Subcutaneous abdominal adipose tissue (tissue), 5 donors: ENCODE results near the gene ACKR2.
"Not testable (repeated sequence)": the region's sequence is repeated elsewhere in the genome, so short reads cannot be mapped to it uniquely, and the experiment has no call there.

Source experiments
- H3K27ac ChIP-seq: one replicate; pipeline ENCODE4 v1.7.0; 2013; ENCODE audit warnings: low read depth, mild to moderate bottlenecking, inconsistent platforms, low read length, moderate library complexity
- H3K27me3 ChIP-seq, 5 donors: one replicate each; pipeline ENCODE4 v1.7.0; 2013; ENCODE audit warnings: low read length in 5 of 5, inconsistent platforms in 1 of 5; ENCODE audit not compliant: control insufficient read depth in 5 of 5, insufficient read depth in 4 of 5
- H3K36me3 ChIP-seq, 5 donors: one replicate each; pipeline ENCODE4 v1.7.0; 2013; ENCODE audit warnings: low read length in 5 of 5; ENCODE audit not compliant: control insufficient read depth in 5 of 5, insufficient read depth in 5 of 5
- H3K4me1 ChIP-seq, 5 donors: one replicate each; pipeline ENCODE4 v1.7.0; 2013; ENCODE audit warnings: low read length in 5 of 5, mild to moderate bottlenecking in 3 of 5, moderate library complexity in 1 of 5; ENCODE audit not compliant: control insufficient read depth in 5 of 5, insufficient read depth in 5 of 5
- H3K4me3 ChIP-seq, 5 donors: one replicate each; pipeline ENCODE4 v1.7.0; 2013; ENCODE audit warnings: low read length in 5 of 5, low read depth in 1 of 5
- H3K9ac ChIP-seq, 5 donors: one replicate each; pipeline ENCODE4 v1.7.0; 2013; ENCODE audit warnings: low read length in 5 of 5, mild to moderate bottlenecking in 4 of 5, moderate library complexity in 3 of 5
- H3K9me3 ChIP-seq, 5 donors: one replicate each; pipeline ENCODE4 v1.7.0; 2013; ENCODE audit warnings: low read length in 5 of 5; ENCODE audit not compliant: control insufficient read depth in 5 of 5
- donor health status: healthy.
- donor health status: healthy.
- donor health status: healthy.
- donor health status: healthy.
- donor health status: healthy.

ACKR2 gene

GRCh38 chr3:42811118-42811883 is 2.1 kb downstream of the ACKR2 start:
- H3K4me1 ChIP-seq, H3K27ac ChIP-seq: not testable (repeated sequence)

GRCh38 chr3:42814246-42814645 is 5.0 kb downstream of the ACKR2 start:
- no peak overlapping the region for H3K9ac ChIP-seq
- H3K4me3 ChIP-seq, result no peak overlapping the region
- H3K36me3 ChIP-seq, result no peaks in the 10 kb centered on the region
- peaks cover 0 to 4% (median 0%) of the 10 kb centered on the region in 5 donors for H3K4me1 ChIP-seq
- no peaks in the 10 kb centered on the region for H3K27me3 ChIP-seq
- H3K27ac ChIP-seq, result no peak overlapping the region
- no peaks in the 10 kb centered on the region for H3K9me3 ChIP-seq

More at GRCh38 chr3:42811118-42811883, 2.1 kb downstream of the ACKR2 start:
- not testable (repeated sequence) for H3K36me3 ChIP-seq, H3K9me3 ChIP-seq, H3K9ac ChIP-seq, H3K27me3 ChIP-seq, H3K4me3 ChIP-seq

GRCh38 chr3:42814914-42815507 is 5.8 kb downstream of the ACKR2 start:
- H3K9ac ChIP-seq, result no peak overlapping the region
- no peaks in the 10 kb centered on the region for H3K9me3 ChIP-seq
- no peaks in the 10 kb centered on the region for H3K27me3 ChIP-seq
- peaks cover 0 to 4% (median 0%) of the 10 kb centered on the region in 5 donors for H3K4me1 ChIP-seq
- no peak overlapping the region for H3K27ac ChIP-seq
- H3K36me3 ChIP-seq, result no peaks in the 10 kb centered on the region
- H3K4me3 ChIP-seq, result no peak overlapping the region

- no peak overlapping the region for H3K27ac ChIP-seq
- H3K4me3 ChIP-seq, result no peak overlapping the region
- H3K4me1 ChIP-seq, result peaks cover 0 to 4% (median 0%) of the 10 kb centered on the region in 5 donors
Observed at GRCh38 chr3:42815826-42816225, 6.6 kb downstream of the ACKR2 start.

GRCh38 chr3:42819351-42819965 is 10.2 kb downstream of the ACKR2 start:
- H3K9ac ChIP-seq, result no peak overlapping the region
- H3K36me3 ChIP-seq, result no peaks in the 10 kb centered on the region
- H3K27me3 ChIP-seq, result no peaks in the 10 kb centered on the region
- peaks cover 0 to 4% (median 0%) of the 10 kb centered on the region in 5 donors for H3K4me1 ChIP-seq
- H3K4me3 ChIP-seq, result no peak overlapping the region
- H3K27ac ChIP-seq, result no peak overlapping the region
- no peaks in the 10 kb centered on the region for H3K9me3 ChIP-seq

More at GRCh38 chr3:42815826-42816225, 6.6 kb downstream of the ACKR2 start:
- H3K36me3 ChIP-seq, result no peaks in the 10 kb centered on the region
- H3K27me3 ChIP-seq, result no peaks in the 10 kb centered on the region
- H3K9ac ChIP-seq, result no peak overlapping the region
- no peaks in the 10 kb centered on the region for H3K9me3 ChIP-seq

GRCh38 chr3:42820746-42821051 is 11.5 kb downstream of the ACKR2 start:
- Histone ChIP-seq H3K4me3 (no peak overlapping the region), H3K27ac (no peak overlapping the region), H3K4me1 (no peaks in the 10 kb centered on the region), H3K9me3 (peaks cover 0 to 3% (median 0%) of the 10 kb centered on the region in 5 donors), H3K27me3 (no peaks in the 10 kb centered on the region), H3K9ac (no peak overlapping the region), H3K36me3 (no peaks in the 10 kb centered on the region)

DNA sequence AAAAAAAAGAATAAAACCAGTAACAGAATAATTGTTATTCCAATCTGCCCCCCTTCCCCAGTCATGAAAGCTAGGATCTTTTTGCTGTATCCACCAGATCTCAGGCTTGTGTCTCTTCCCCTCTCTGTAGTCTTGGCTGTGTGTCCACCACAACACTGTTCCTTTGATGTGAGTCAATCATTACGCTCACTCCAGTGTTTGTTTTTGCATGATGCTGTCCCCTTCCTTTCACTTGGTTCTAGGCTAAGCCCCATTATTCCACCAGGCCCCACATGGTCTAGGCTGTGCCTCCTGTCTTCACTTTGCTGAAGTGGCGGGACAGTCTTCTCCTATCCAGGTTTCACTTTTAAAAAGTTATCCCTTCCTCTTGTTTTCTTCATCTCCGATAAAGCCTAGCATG is 13.6 kb downstream of the ACKR2 start:
- H3K9ac ChIP-seq, result no peak overlapping the region
- H3K9me3 ChIP-seq, result peaks cover 0 to 3% (median 0%) of the 10 kb centered on the region in 5 donors
- H3K27ac ChIP-seq, result no peak overlapping the region
- H3K36me3 ChIP-seq, result no peaks in the 10 kb centered on the region
- peaks cover 0 to 5% (median 0%) of the 10 kb centered on the region in 5 donors for H3K4me1 ChIP-seq
- no peak overlapping the region for H3K4me3 ChIP-seq
- no peaks in the 10 kb centered on the region for H3K27me3 ChIP-seq

- peaks cover 0 to 5% (median 0%) of the 10 kb centered on the region in 5 donors for H3K4me1 ChIP-seq
- no peak overlapping the region for H3K27ac ChIP-seq
- H3K27me3 ChIP-seq, result no peaks in the 10 kb centered on the region
Observed at GRCh38 chr3:42823351-42823750, 14.1 kb downstream of the ACKR2 start.

DNA sequence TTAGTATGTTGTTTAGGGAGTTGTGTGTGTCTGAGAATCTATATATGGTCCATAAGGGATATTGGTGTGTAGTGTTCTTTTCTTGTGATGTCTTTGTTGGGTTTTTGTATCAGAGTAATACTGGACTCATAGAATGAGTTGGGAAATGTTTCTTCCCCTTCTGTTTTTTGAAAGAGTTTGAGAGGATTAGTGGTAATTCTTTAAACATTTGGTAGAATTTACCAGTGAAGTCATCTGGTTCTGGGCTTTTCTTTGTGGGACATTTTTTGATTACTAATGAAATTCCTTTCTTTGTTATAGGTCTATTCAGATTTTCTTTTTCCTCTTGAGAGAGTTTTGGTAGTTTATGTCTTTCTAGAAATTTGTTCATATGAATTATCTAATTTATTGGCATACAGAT is 16.9 kb downstream of the ACKR2 start:
- Histone ChIP-seq H3K4me1 (peaks cover 0 to 16% (median 6%) of the 10 kb centered on the region in 5 donors), H3K9me3 (peaks cover 0 to 3% (median 0%) of the 10 kb centered on the region in 5 donors), H3K36me3 (no peaks in the 10 kb centered on the region), H3K9ac (no peak overlapping the region), H3K4me3 (no peak overlapping the region), H3K27me3 (no peaks in the 10 kb centered on the region), H3K27ac (no peak overlapping the region)

More at GRCh38 chr3:42823351-42823750, 14.1 kb downstream of the ACKR2 start:
- Histone ChIP-seq H3K36me3 (no peaks in the 10 kb centered on the region), H3K9ac (no peak overlapping the region), H3K4me3 (no peak overlapping the region), H3K9me3 (peaks cover 0 to 3% (median 0%) of the 10 kb centered on the region in 5 donors)

- no peaks in the 10 kb centered on the region for H3K27me3 ChIP-seq
- H3K9ac ChIP-seq, result no peak overlapping the region
- H3K4me1 ChIP-seq, result peaks cover 0 to 25% (median 15%) of the 10 kb centered on the region in 5 donors
- H3K4me3 ChIP-seq, result no peak overlapping the region
- peak overlapping the region; percentile 11 for H3K27ac ChIP-seq
- H3K36me3 ChIP-seq, result no peaks in the 10 kb centered on the region
- H3K9me3 ChIP-seq, result peaks cover 0 to 3% (median 0%) of the 10 kb centered on the region in 5 donors
Observed at GRCh38 chr3:42827023-42827422, 17.8 kb downstream of the ACKR2 start.
